SU-DHL-6 (cell line): ENCODE results near the gene SIK3.

Experiments used
- H2AFZ ChIP-seq: fragments of 200-600 bp; sonication (generic); 2 replicates; pipeline ENCODE4 v1.6.1; 2014; ENCODE audit warnings: low read depth, mild to moderate bottlenecking, moderate library complexity, mixed read lengths, antibody characterized with exemption, low read length; ENCODE audit not compliant: severe bottlenecking
- H3F3A ChIP-seq: fragments of 200-600 bp; shearing (Covaris generic); 2 replicates; pipeline ENCODE4 v1.6.0; 2016; ENCODE audit warnings: antibody characterized with exemption, mild to moderate bottlenecking; ENCODE audit not compliant: insufficient read depth
- H3K27ac ChIP-seq: fragments of 200-600 bp; sonication (generic); 2 replicates; pipeline ENCODE4 v1.5.1; 2016; ENCODE audit warnings: low read depth, mild to moderate bottlenecking, low read length, moderate library complexity, mixed read lengths
- H3K27me3 ChIP-seq: fragments of 200-600 bp; sonication (generic), shearing (Covaris generic); 2 replicates; pipeline ENCODE4 v1.6.0; 2014; ENCODE audit warnings: mild to moderate bottlenecking, low read length
- H3K36me3 ChIP-seq: fragments of 200-600 bp; sonication (generic); 2 replicates; pipeline ENCODE4 v1.6.1; 2014; ENCODE audit warnings: mild to moderate bottlenecking, low read length, mixed read lengths
- H3K4me2 ChIP-seq: fragments of 300-600, 200-600 bp; shearing (Covaris generic), sonication (generic); 2 replicates; pipeline ENCODE4 v1.6.0; 2014; ENCODE audit warnings: low read length, low read depth, mild to moderate bottlenecking; ENCODE audit not compliant: poor library complexity, severe bottlenecking
- H3K4me3 ChIP-seq: fragments of 200-600 bp; sonication (generic); 2 replicates; pipeline ENCODE4 v1.5.1; 2014; ENCODE audit warnings: antibody characterized with exemption, low read length, mild to moderate bottlenecking, mixed read lengths; ENCODE audit not compliant: insufficient read depth, poor library complexity, severe bottlenecking
- H3K79me2 ChIP-seq: fragments of 200-600 bp; sonication (generic); 2 replicates; pipeline ENCODE4 v1.6.1; 2014; ENCODE audit warnings: mild to moderate bottlenecking, low read length, moderate library complexity; ENCODE audit not compliant: insufficient read depth
- H3K9ac ChIP-seq: fragments of 200-600 bp; sonication (generic); 2 replicates; pipeline ENCODE4 v1.7.0; 2014; ENCODE audit warnings: mild to moderate bottlenecking, low read length
- H3K9me2 ChIP-seq: fragments of 200-600 bp; sonication (generic); replicated peaks from 2 replicates; pipeline ENCODE4 v1.6.1; 2014; ENCODE audit warnings: low read length; ENCODE audit not compliant: insufficient read depth
- H3K9me3 ChIP-seq: fragments of 200-600 bp; sonication (generic); 2 replicates; pipeline ENCODE4 v1.6.1; 2014; ENCODE audit warnings: low read length, mixed read lengths; ENCODE audit not compliant: insufficient read depth
- H4K20me1 ChIP-seq: fragments of 200-600 bp; sonication (generic); 2 replicates; pipeline ENCODE4 v1.6.1; 2014; ENCODE audit warnings: low read depth, mild to moderate bottlenecking, antibody characterized with exemption, low read length, moderate library complexity, mixed read lengths
- EZH2phosphoT487 ChIP-seq: fragments of 200-600 bp; sonication (generic), shearing (Covaris generic); conservative IDR thresholded peaks from 2 replicates; pipeline ENCODE4 v1.6.1; 2018; ENCODE audit warnings: mild to moderate bottlenecking, antibody characterized with exemption, low read length, moderate library complexity, mixed read lengths
- TF ChIP-seq, protein P1 (sequence below): fragments of 200-600 bp; sonication (generic); IDR thresholded peaks from one replicate; pipeline ENCODE4 v1.5.1; 2017; ENCODE audit warnings: antibody characterized with exemption, mild to moderate bottlenecking, low read length, moderate library complexity; ENCODE audit not compliant: insufficient read depth, poor library complexity, severe bottlenecking

The SIK3 gene

DNA sequence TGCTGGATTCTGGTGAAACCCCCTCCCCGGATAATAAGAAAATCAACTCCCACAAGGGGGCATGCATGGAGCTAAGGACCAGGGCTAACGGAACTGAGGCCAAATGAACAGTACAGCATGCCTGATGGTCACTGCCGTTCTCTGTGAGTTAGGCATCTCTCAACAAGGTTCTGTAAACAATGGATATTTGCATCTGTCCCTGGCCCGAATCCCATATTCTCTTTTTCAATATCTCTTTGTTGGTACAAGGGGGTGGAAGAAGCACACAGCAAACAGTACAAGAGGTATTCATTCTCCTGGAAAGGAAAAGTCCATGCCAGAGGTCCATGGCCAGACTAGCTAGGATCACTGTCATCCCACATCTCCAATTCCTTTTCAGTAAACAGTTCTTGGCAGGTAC, 228.6 kb downstream of the SIK3 start:
- Histone ChIP-seq H3K9me3 (no peaks in the 10 kb centered on the region), H3K4me2 (no peak overlapping the region), H3K4me3 (no peak overlapping the region), H2AFZ (no peak overlapping the region), H3F3A (no peaks in the 10 kb centered on the region), H3K36me3 (no peaks in the 10 kb centered on the region; the same call in 1 of the 2 replicates), H3K27ac (no peak overlapping the region), H3K27me3 (no peaks in the 10 kb centered on the region), H3K79me2 (no peaks in the 10 kb centered on the region), H3K9me2 (no peaks in the 10 kb centered on the region), H4K20me1 (no peaks in the 10 kb centered on the region), H3K9ac (no peak overlapping the region)
- TF ChIP-seq EZH2phosphoT487 = no peak

DNA sequence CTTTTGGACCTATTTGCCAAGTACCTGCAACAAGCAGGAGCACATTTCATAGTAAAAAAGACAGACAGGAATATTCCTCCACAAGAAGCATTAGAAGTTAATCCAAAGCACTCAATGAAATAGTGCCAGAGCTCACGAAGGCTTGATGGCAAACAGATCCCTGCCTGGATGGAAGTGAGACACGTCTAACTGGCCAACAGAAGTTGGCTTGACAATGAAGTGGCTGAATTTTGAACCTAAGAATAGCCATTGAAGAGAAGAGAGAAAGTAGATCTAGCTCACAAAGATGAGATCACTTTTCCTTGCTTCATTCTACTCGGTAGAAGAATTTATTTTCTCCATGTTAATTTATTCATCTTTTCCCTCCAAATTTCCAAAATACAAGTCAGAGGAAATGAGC, 230.2 kb downstream of the SIK3 start:
- no peak overlapping the region for H2AFZ ChIP-seq
- H3K9me2 ChIP-seq = no peaks in the 10 kb centered on the region
- no peak overlapping the region for H3K4me2 ChIP-seq
- no peak for TF ChIP-seq EZH2phosphoT487
- TF ChIP-seq, protein P1, sequence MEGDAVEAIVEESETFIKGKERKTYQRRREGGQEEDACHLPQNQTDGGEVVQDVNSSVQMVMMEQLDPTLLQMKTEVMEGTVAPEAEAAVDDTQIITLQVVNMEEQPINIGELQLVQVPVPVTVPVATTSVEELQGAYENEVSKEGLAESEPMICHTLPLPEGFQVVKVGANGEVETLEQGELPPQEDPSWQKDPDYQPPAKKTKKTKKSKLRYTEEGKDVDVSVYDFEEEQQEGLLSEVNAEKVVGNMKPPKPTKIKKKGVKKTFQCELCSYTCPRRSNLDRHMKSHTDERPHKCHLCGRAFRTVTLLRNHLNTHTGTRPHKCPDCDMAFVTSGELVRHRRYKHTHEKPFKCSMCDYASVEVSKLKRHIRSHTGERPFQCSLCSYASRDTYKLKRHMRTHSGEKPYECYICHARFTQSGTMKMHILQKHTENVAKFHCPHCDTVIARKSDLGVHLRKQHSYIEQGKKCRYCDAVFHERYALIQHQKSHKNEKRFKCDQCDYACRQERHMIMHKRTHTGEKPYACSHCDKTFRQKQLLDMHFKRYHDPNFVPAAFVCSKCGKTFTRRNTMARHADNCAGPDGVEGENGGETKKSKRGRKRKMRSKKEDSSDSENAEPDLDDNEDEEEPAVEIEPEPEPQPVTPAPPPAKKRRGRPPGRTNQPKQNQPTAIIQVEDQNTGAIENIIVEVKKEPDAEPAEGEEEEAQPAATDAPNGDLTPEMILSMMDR = no peak
- H3F3A ChIP-seq = no peaks in the 10 kb centered on the region
- H3K4me3 ChIP-seq = no peak overlapping the region
- no peaks in the 10 kb centered on the region for H3K9me3 ChIP-seq
- H3K9ac ChIP-seq = no peak overlapping the region
- H3K27ac ChIP-seq = no peak overlapping the region
- no peaks in the 10 kb centered on the region for H3K27me3 ChIP-seq
- H4K20me1 ChIP-seq = no peaks in the 10 kb centered on the region
- H3K79me2 ChIP-seq = no peaks in the 10 kb centered on the region
- no peaks in the 10 kb centered on the region; the same call in 1 of the 2 replicates for H3K36me3 ChIP-seq

DNA sequence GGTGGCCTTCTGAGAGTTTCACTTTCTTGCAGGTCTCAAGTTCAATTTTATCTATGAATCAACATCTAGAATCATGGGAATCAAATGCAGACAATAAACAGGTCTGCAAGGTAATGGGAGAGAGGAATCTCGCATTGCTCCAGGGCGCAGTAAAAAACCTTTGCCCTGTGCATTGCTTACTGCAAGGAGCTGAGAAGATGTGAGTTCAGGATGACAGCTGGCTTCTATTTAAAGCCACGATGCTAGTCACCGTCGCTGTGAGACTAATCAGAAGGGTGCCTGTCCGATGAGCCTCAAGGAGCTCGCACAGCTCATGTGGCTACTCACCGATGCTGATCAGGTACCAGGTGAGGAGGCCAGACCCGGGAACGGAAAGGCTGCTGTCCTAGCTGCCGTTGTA, 230.6 kb downstream of the SIK3 start:
- no peak for TF ChIP-seq EZH2phosphoT487
- TF ChIP-seq, protein P1 = no peak
- Histone ChIP-seq H3F3A (no peaks in the 10 kb centered on the region), H3K9ac (no peak overlapping the region), H4K20me1 (no peaks in the 10 kb centered on the region), H3K4me3 (no peak overlapping the region), H2AFZ (no peak overlapping the region), H3K9me2 (no peaks in the 10 kb centered on the region), H3K36me3 (no peaks in the 10 kb centered on the region; the same call in 1 of the 2 replicates), H3K9me3 (no peaks in the 10 kb centered on the region), H3K4me2 (no peak overlapping the region), H3K79me2 (no peaks in the 10 kb centered on the region), H3K27me3 (no peaks in the 10 kb centered on the region), H3K27ac (no peak overlapping the region)

DNA sequence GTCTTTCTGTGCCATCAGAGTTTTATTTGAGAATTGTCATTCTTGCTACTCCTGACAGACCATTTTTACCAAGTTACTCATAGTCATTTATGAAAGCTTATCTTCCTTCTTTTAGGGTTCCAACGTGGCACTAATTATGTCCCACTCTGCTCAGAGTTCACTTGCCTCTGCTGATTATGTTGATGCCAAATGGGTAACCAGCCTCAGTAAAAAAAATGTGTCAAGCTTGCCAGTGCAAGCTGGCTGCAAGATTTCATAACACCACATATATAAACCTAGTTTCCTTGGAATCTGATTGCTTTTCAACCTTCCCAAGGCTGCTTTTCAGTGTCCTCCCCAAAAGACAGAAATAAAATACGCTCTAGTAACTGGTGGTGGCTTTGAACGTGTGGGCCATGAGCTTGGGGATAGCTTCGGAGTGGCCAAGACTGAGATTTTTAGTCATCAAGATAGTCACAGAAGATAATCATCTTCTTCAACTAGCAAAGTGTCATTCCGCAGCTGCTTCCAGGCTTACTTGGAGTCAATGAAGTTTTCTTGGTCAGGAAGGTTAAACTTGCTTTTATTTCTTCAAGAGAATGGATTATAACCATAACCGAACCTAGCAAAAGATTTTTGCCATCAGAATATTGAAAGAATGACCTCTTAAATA, 231.3 kb downstream of the SIK3 start:
- no peaks in the 10 kb centered on the region for H3F3A ChIP-seq

More for the DNA sequence above, 231.3 kb downstream of the SIK3 start:
- Histone ChIP-seq H3K9me3 (no peaks in the 10 kb centered on the region), H3K9ac (no peak overlapping the region), H3K36me3 (no peaks in the 10 kb centered on the region; the same call in 1 of the 2 replicates), H3K4me2 (no peak overlapping the region), H2AFZ (no peak overlapping the region), H4K20me1 (no peaks in the 10 kb centered on the region), H3K79me2 (no peaks in the 10 kb centered on the region), H3K27ac (no peak overlapping the region), H3K27me3 (no peaks in the 10 kb centered on the region), H3K9me2 (no peaks in the 10 kb centered on the region), H3K4me3 (no peak overlapping the region)
- no peak for TF ChIP-seq EZH2phosphoT487
- TF ChIP-seq, protein P1 = no peak
